Effector memory CD4-positive, alpha-beta T cell (primary cell): ENCODE data around the gene ZNF684.
"Not testable (repeated sequence)": the region's sequence is repeated elsewhere in the genome, so short reads cannot be mapped to it uniquely, and the experiment has no call there.

Source experiments
- DNase-seq, 3 donors: peaks; one replicate each; pipeline ENCODE4 v3.0.0-alpha.2; 2020
- H3K27ac ChIP-seq: 2 replicates; pipeline ENCODE4 v1.7.0; 2013; ENCODE audit warnings: mild to moderate bottlenecking, low read length, moderate library complexity; ENCODE audit not compliant: insufficient read depth, poor library complexity, severe bottlenecking
- H3K27me3 ChIP-seq: replicated peaks from 2 replicates; pipeline ENCODE4 v1.7.0; 2013; ENCODE audit warnings: mild to moderate bottlenecking, low read length; ENCODE audit not compliant: insufficient read depth, control insufficient read depth, poor library complexity, severe bottlenecking
- H3K36me3 ChIP-seq: 2 replicates; pipeline ENCODE4 v1.7.0; 2013; ENCODE audit warnings: mild to moderate bottlenecking, low read length, moderate library complexity; ENCODE audit not compliant: control insufficient read depth, insufficient read depth
- H3K4me1 ChIP-seq: 2 replicates; pipeline ENCODE4 v1.7.0; 2013; ENCODE audit warnings: low read length, mild to moderate bottlenecking; ENCODE audit not compliant: control insufficient read depth, insufficient read depth, poor library complexity, severe bottlenecking
- H3K4me3 ChIP-seq: 2 replicates; pipeline ENCODE4 v1.7.0; 2013; ENCODE audit warnings: low read length, low read depth, mild to moderate bottlenecking; ENCODE audit not compliant: insufficient read depth, poor library complexity, severe bottlenecking
- H3K9me3 ChIP-seq: 2 replicates; pipeline ENCODE4 v1.7.0; 2013; ENCODE audit warnings: mild to moderate bottlenecking, low read length, moderate library complexity; ENCODE audit not compliant: control insufficient read depth
- total RNA-seq, 3 donors: gene quantifications; one replicate each; lab custom pipeline; 2026; lab: John Stamatoyannopoulos, UW

The ZNF684 gene
- total RNA-seq = 2.3 to 4.0 (median 2.8) reads per million in 3 donors

- Histone ChIP-seq H3K36me3 (no peaks in the 10 kb centered on the region), H3K4me3 (peak within 1 kb of the TSS; percentile 68), H3K27ac (peak within 1 kb of the TSS; percentile 65), H3K4me1 (peaks cover 3% of the 10 kb centered on the region), H3K27me3 (no peaks in the 10 kb centered on the region), H3K9me3 (no peaks in the 10 kb centered on the region)
- peak; percentile 76 to 82 (median 78) for DNase-seq
These were observed at the start of gene ZNF684 for GRCh38 chr1:40531381-40532061. Gene ZNF684 (plus strand): TSS chr1:40531637. CDS start chr1:40533167, 1,530 bp downstream.

- Histone ChIP-seq H3K27me3 (no peaks in the 10 kb centered on the region), H3K27ac (no peak overlapping the region), H3K9me3 (peaks cover 34% of the 10 kb centered on the region), H3K4me3 (no peak overlapping the region), H3K36me3 (peaks cover 31% of the 10 kb centered on the region), H3K4me1 (no peaks in the 10 kb centered on the region)
- no peak for DNase-seq
These were observed 36.0 kb upstream of the ZNF684 start for GRCh38 chr1:40495315-40495903.

GRCh38 chr1:40502651-40503050 is 28.8 kb upstream of the ZNF684 start:
- not testable (repeated sequence) for H3K4me1 ChIP-seq, H3K4me3 ChIP-seq, H3K27me3 ChIP-seq, H3K27ac ChIP-seq, H3K36me3 ChIP-seq, DNase-seq
- peaks cover 13% of the 10 kb centered on the region for H3K9me3 ChIP-seq

- peak overlapping the region; percentile 67 for H3K4me3 ChIP-seq
- peaks cover 4% of the 10 kb centered on the region for H3K4me1 ChIP-seq
- no peaks in the 10 kb centered on the region for H3K36me3 ChIP-seq
- H3K9me3 ChIP-seq = no peaks in the 10 kb centered on the region
- H3K27ac ChIP-seq = peak overlapping the region; percentile 52
- no peak for DNase-seq
- H3K27me3 ChIP-seq = no peaks in the 10 kb centered on the region
These were observed 23.5 kb upstream of the ZNF684 start for GRCh38 chr1:40507973-40508372.

- H3K4me1 ChIP-seq = peaks cover 4% of the 10 kb centered on the region
- no peaks in the 10 kb centered on the region for H3K27me3 ChIP-seq
- peak; percentile 54 to 60 (median 56) for DNase-seq
- peak within 1 kb of the TSS; percentile 52 for H3K27ac ChIP-seq
- no peaks in the 10 kb centered on the region for H3K9me3 ChIP-seq
- peak within 1 kb of the TSS; percentile 67 for H3K4me3 ChIP-seq
- no peaks in the 10 kb centered on the region for H3K36me3 ChIP-seq
These were observed 22.8 kb upstream of the ZNF684 start, which contains the start of gene EXO5 for GRCh38 chr1:40508375-40509341. Gene EXO5 (plus strand): TSS chr1:40508767. CDS start chr1:40514545, 5,778 bp downstream.

- DNase-seq = no peak
- H3K9me3 ChIP-seq = peaks cover 6% of the 10 kb centered on the region
- no peak overlapping the region for H3K27ac ChIP-seq
- H3K27me3 ChIP-seq = no peaks in the 10 kb centered on the region
- no peaks in the 10 kb centered on the region for H3K4me1 ChIP-seq
- H3K4me3 ChIP-seq = no peak overlapping the region
- no peaks in the 10 kb centered on the region for H3K36me3 ChIP-seq
These were observed 11.9 kb upstream of the ZNF684 start for GRCh38 chr1:40519517-40519916.

- Histone ChIP-seq H3K9me3 (no peaks in the 10 kb centered on the region), H3K27me3 (no peaks in the 10 kb centered on the region), H3K36me3 (no peaks in the 10 kb centered on the region), H3K4me1 (peaks cover 3% of the 10 kb centered on the region), H3K27ac (peak overlapping the region; percentile 65), H3K4me3 (peak overlapping the region; percentile 68)
- DNase-seq = no peak
These were observed 579 bp upstream of the ZNF684 start for GRCh38 chr1:40530735-40531380.

GRCh38 chr1:40532062-40532389 is 589 bp downstream of the ZNF684 start:
- Histone ChIP-seq H3K4me3 (peak overlapping the region; percentile 68), H3K9me3 (no peaks in the 10 kb centered on the region), H3K4me1 (peaks cover 3% of the 10 kb centered on the region), H3K27ac (peak overlapping the region; percentile 65), H3K27me3 (no peaks in the 10 kb centered on the region), H3K36me3 (no peaks in the 10 kb centered on the region)
- no peak for DNase-seq

- H3K27ac ChIP-seq = no peak overlapping the region
- H3K27me3 ChIP-seq = no peaks in the 10 kb centered on the region
- H3K4me1 ChIP-seq = peaks cover 3% of the 10 kb centered on the region
- H3K36me3 ChIP-seq = no peaks in the 10 kb centered on the region
- H3K9me3 ChIP-seq = no peaks in the 10 kb centered on the region
- no peak overlapping the region for H3K4me3 ChIP-seq
- peak in 1 of 3 donors; percentile 11 for DNase-seq
These were observed 1.5 kb downstream of the ZNF684 start for GRCh38 chr1:40532844-40533424.
